ENCODE results near the gene MANSC4. TPM values are rescaled to one million over a fixed set of nuclear protein-coding genes. Genes with fewer than 3 reads are reported as not detected.

Gene MANSC4
- total and polyA plus RNA-seq, 8 donors: 0.15 to 0.58 (median 0.37) TPM; not detected in 2

- DNase-seq (peak in 2 of 4 donors; percentile 32 to 77), ATAC-seq (no peak)
- peak overlapping the region in 1 of 2 donors; percentile 84 for H3K27ac ChIP-seq
- TF ChIP-seq CTCF (IDR thresholded peaks at IDR 0.05): no peak
- no peaks in the 10 kb centered on the region for H3K27me3 ChIP-seq
- peaks cover 13 to 51% of the 10 kb centered on the region in 2 donors for H3K4me1 ChIP-seq
- intact Hi-C loops (cut with DNase I): no loop called here
- H3K4me3 ChIP-seq: peak overlapping the region; percentile 70 to 81
- no peaks in the 10 kb centered on the region for H3K36me3 ChIP-seq
- no peaks in the 10 kb centered on the region for H3K9me3 ChIP-seq
Observed at GRCh38 chr12:27781680-27782079, 1.6 kb upstream of the MANSC4 start.

GRCh38 chr12:27780612-27781408 lies 774 bp upstream of the MANSC4 start:
- H3K4me1 ChIP-seq: peaks cover 13 to 42% of the 10 kb centered on the region in 2 donors
- DNase-seq (peak in 1 of 4 donors; percentile 53), ATAC-seq (peak; percentile 59)
- peak overlapping the region; percentile 70 to 81 for H3K4me3 ChIP-seq
- peak overlapping the region; percentile 84 to 86 for H3K27ac ChIP-seq
- H3K9me3 ChIP-seq: no peaks in the 10 kb centered on the region
- intact Hi-C loops (cut with DNase I): no loop called here
- no peaks in the 10 kb centered on the region for H3K27me3 ChIP-seq
- H3K36me3 ChIP-seq: no peaks in the 10 kb centered on the region
- no peak for TF ChIP-seq CTCF (IDR thresholded peaks at IDR 0.05)

DNA sequence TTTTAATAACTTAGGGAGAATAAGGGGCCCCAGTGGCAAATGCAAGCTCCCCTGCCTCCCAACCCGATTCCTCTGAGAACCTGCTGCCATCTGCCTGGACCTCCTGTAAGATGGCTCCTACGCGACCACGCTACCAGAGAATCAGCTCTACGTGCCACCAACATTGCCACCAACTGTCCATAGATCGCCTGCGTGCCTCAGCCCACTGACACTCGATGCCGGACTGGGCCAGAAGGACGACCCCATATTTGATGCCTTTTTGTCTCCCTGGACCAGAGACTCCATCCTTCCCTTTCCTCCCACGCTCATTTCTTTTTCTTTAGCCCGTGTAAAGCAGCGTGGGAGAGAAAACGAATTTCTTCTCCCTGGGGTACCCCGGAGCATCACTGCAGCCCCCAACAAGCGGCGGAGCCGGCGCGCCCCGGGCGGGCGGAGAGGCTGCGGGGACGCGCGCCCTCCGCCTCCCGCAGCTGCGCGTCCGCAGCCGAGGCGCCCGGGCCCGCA lies 568 bp downstream of the MANSC4 start:
- H3K4me1 ChIP-seq: peaks cover 13 to 29% of the 10 kb centered on the region in 2 donors
- intact Hi-C loops (cut with DNase I): no loop called here
- no peaks in the 10 kb centered on the region for H3K36me3 ChIP-seq
- ATAC-seq (no peak), DNase-seq (peak in 2 of 4 donors; percentile 21 to 25)
- H3K4me3 ChIP-seq: peak overlapping the region; percentile 70 to 81
- no peak for TF ChIP-seq CTCF (IDR thresholded peaks at IDR 0.05)
- no peaks in the 10 kb centered on the region for H3K9me3 ChIP-seq
- no peaks in the 10 kb centered on the region for H3K27me3 ChIP-seq
- H3K27ac ChIP-seq: peak overlapping the region; percentile 84 to 86

DNA sequence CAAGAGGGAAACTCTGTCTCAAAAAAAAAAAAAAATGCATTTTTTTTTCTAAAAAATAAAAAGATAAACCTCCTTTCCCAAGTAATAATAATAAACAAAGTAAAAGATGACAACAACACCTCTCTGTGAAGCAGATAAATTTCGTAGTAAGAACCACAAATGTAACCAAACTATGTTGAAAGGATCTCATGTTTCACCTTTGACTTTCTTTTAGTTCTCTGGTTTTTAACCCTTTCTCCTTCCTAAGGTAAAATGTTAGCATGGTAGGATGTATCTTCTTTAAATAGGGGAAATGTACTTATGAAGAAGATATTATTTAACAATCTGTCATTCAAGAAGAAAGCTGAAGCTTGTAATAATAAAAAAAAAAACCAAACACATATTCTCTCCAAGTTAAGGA lies 1.8 kb downstream of the MANSC4 start:
- Histone ChIP-seq H3K36me3 (no peaks in the 10 kb centered on the region), H3K9me3 (no peaks in the 10 kb centered on the region), H3K4me3 (no peak overlapping the region), H3K4me1 (peaks cover 13 to 29% of the 10 kb centered on the region in 2 donors), H3K27me3 (no peaks in the 10 kb centered on the region), H3K27ac (no peak overlapping the region)
- TF ChIP-seq CTCF (IDR thresholded peaks at IDR 0.05): no peak
- DNase-seq (no peak), ATAC-seq (no peak)
- intact Hi-C loops (cut with DNase I): no loop called here

GRCh38 chr12:27777141-27777540 lies 2.9 kb downstream of the MANSC4 start:
- Histone ChIP-seq H3K9me3 (no peaks in the 10 kb centered on the region), H3K27me3 (no peaks in the 10 kb centered on the region), H3K27ac (no peak overlapping the region), H3K4me3 (no peak overlapping the region), H3K4me1 (peaks cover 9 to 24% of the 10 kb centered on the region in 2 donors), H3K36me3 (no peaks in the 10 kb centered on the region)
- ATAC-seq (no peak), DNase-seq (no peak)
- no peak for TF ChIP-seq CTCF (IDR thresholded peaks at IDR 0.05)
- intact Hi-C loops (cut with DNase I): no loop called here

Measured in left lung (tissue), 10 donors.